H1 (cell line): ENCODE measurements around the gene FHAD1. TPM values are rescaled to one million over a fixed set of nuclear protein-coding genes. Genes with fewer than 3 reads are reported as not detected.

Source experiments
- CREB1 ChIP-seq: IDR thresholded peaks from 2 replicates; pipeline ENCODE4 v1.6.1; 2012; ENCODE audit warnings: inconsistent platforms
- EP300 ChIP-seq, 2 experiments: IDR thresholded peaks; 1 replicate in 1 of 2; 2 replicates in 1 of 2; pipeline ENCODE4 v1.6.1; 2011 to 2012; ENCODE audit warnings: low read depth in 2 of 2, low read length in 2 of 2, mild to moderate bottlenecking in 2 of 2, borderline replicate concordance in 1 of 2, inconsistent platforms in 1 of 2, moderate library complexity in 1 of 2
- KDM4A ChIP-seq: IDR thresholded peaks from one replicate; pipeline ENCODE4 v1.7.1; 2012; ENCODE audit warnings: low read depth, mild to moderate bottlenecking, moderate library complexity, low read length, inconsistent platforms; ENCODE audit not compliant: severe bottlenecking
- MAX ChIP-seq: IDR thresholded peaks from 2 replicates; pipeline ENCODE4 v1.6.1; 2012; ENCODE audit warnings: inconsistent platforms
- SRF ChIP-seq: IDR thresholded peaks from 2 replicates; pipeline ENCODE4 v1.6.1; 2011; ENCODE audit warnings: mild to moderate bottlenecking, low read depth, low read length, moderate library complexity
- polyA plus RNA-seq, 7 experiments: library from polyadenylated mRNA; depleted of rRNA in 3 of 7; stranded (reverse) in 5 of 7; unstranded in 2 of 7; fragments of >200 nt in 5 of 7; fragments of 200-250 nt in 2 of 7; gene quantifications; 1 replicate in 5 of 7; 2 replicates in 1 of 7; 4 replicates in 1 of 7; pipeline versions ENCODE4 v1.2.1 to v1.2.3, GENCODE V29; 2011 to 2013; ENCODE audit warnings: missing spikeins in 2 of 7, mixed read lengths in 2 of 7
- total RNA-seq: library from RNA; stranded (reverse); fragmentation: NEBNext Ultra II Directional; extraction: Animal tissue kit (Norgen Biotek cat#: 25700); gene quantifications from 2 replicates; pipeline ENCODE4 v1.2.1, GENCODE V29; 2021
- TF ChIP-seq, protein P1 (sequence below): IDR thresholded peaks from 2 replicates; pipeline ENCODE4 v1.6.1; 2012; ENCODE audit warnings: inconsistent platforms
- TF ChIP-seq, protein P2 (sequence below): fragments of 300-600 bp; sonication (generic); IDR thresholded peaks from 2 replicates; pipeline ENCODE4 v1.7.1; 2012; ENCODE audit warnings: low read length, moderate library complexity, mild to moderate bottlenecking, inconsistent platforms; ENCODE audit not compliant: insufficient replicate concordance

Gene FHAD1
- total and polyA plus RNA-seq, 2 of the 8 experiments (the other 6 are each of a cell fraction or from before 2014, with no cell fraction given), result 0.39 to 0.69 TPM

DNA sequence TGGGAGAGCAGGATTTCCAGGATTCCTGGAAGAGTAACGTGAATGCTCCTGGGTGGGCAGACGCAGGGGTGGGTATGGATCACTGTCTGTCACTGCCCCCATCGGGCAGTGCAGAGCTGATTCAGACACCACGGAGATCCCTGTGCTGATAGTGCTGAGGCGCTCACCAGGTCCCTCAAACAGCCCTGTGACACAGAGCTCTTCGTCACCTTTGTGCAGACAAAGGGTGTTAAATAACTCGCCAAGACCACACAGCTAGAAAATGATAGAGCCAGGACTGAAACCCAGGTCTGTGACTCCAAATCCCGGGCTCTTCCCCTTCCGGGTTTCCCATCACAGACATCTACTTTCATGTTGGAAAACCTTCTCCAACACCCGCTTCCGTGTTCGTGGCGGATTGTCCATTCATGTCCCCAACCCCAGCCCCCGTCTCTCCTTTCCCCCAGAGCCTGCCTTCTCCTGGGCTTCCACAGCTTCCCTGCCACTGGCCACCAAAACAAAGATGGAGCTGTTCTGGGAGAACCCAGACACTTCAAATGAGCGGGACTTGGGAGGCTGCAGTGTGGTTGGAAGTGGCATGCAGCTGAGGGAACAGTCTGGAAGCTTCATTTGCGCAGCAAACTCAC, 165.3 kb downstream of the FHAD1 start (continued):
- TF ChIP-seq MAX, result no peak
- no peak for TF ChIP-seq SRF
- no peak for TF ChIP-seq KDM4A
- no peak for TF ChIP-seq CREB1
- TF ChIP-seq, protein P1, sequence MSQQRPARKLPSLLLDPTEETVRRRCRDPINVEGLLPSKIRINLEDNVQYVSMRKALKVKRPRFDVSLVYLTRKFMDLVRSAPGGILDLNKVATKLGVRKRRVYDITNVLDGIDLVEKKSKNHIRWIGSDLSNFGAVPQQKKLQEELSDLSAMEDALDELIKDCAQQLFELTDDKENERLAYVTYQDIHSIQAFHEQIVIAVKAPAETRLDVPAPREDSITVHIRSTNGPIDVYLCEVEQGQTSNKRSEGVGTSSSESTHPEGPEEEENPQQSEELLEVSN, result no peak
- TF ChIP-seq, protein P2, sequence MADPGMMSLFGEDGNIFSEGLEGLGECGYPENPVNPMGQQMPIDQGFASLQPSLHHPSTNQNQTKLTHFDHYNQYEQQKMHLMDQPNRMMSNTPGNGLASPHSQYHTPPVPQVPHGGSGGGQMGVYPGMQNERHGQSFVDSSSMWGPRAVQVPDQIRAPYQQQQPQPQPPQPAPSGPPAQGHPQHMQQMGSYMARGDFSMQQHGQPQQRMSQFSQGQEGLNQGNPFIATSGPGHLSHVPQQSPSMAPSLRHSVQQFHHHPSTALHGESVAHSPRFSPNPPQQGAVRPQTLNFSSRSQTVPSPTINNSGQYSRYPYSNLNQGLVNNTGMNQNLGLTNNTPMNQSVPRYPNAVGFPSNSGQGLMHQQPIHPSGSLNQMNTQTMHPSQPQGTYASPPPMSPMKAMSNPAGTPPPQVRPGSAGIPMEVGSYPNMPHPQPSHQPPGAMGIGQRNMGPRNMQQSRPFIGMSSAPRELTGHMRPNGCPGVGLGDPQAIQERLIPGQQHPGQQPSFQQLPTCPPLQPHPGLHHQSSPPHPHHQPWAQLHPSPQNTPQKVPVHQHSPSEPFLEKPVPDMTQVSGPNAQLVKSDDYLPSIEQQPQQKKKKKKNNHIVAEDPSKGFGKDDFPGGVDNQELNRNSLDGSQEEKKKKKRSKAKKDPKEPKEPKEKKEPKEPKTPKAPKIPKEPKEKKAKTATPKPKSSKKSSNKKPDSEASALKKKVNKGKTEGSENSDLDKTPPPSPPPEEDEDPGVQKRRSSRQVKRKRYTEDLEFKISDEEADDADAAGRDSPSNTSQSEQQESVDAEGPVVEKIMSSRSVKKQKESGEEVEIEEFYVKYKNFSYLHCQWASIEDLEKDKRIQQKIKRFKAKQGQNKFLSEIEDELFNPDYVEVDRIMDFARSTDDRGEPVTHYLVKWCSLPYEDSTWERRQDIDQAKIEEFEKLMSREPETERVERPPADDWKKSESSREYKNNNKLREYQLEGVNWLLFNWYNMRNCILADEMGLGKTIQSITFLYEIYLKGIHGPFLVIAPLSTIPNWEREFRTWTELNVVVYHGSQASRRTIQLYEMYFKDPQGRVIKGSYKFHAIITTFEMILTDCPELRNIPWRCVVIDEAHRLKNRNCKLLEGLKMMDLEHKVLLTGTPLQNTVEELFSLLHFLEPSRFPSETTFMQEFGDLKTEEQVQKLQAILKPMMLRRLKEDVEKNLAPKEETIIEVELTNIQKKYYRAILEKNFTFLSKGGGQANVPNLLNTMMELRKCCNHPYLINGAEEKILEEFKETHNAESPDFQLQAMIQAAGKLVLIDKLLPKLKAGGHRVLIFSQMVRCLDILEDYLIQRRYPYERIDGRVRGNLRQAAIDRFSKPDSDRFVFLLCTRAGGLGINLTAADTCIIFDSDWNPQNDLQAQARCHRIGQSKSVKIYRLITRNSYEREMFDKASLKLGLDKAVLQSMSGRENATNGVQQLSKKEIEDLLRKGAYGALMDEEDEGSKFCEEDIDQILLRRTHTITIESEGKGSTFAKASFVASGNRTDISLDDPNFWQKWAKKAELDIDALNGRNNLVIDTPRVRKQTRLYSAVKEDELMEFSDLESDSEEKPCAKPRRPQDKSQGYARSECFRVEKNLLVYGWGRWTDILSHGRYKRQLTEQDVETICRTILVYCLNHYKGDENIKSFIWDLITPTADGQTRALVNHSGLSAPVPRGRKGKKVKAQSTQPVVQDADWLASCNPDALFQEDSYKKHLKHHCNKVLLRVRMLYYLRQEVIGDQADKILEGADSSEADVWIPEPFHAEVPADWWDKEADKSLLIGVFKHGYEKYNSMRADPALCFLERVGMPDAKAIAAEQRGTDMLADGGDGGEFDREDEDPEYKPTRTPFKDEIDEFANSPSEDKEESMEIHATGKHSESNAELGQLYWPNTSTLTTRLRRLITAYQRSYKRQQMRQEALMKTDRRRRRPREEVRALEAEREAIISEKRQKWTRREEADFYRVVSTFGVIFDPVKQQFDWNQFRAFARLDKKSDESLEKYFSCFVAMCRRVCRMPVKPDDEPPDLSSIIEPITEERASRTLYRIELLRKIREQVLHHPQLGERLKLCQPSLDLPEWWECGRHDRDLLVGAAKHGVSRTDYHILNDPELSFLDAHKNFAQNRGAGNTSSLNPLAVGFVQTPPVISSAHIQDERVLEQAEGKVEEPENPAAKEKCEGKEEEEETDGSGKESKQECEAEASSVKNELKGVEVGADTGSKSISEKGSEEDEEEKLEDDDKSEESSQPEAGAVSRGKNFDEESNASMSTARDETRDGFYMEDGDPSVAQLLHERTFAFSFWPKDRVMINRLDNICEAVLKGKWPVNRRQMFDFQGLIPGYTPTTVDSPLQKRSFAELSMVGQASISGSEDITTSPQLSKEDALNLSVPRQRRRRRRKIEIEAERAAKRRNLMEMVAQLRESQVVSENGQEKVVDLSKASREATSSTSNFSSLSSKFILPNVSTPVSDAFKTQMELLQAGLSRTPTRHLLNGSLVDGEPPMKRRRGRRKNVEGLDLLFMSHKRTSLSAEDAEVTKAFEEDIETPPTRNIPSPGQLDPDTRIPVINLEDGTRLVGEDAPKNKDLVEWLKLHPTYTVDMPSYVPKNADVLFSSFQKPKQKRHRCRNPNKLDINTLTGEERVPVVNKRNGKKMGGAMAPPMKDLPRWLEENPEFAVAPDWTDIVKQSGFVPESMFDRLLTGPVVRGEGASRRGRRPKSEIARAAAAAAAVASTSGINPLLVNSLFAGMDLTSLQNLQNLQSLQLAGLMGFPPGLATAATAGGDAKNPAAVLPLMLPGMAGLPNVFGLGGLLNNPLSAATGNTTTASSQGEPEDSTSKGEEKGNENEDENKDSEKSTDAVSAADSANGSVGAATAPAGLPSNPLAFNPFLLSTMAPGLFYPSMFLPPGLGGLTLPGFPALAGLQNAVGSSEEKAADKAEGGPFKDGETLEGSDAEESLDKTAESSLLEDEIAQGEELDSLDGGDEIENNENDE, result no peak
- TF ChIP-seq EP300 (IDR thresholded peaks at IDR 0.05; ENCODE audit: borderline replicate concordance in 1 of 2, low read depth in 2 of 2, low read length in 2 of 2), result no peak
